ENCODE results near the gene TMEM41A. TPM values are rescaled to one million over a fixed set of nuclear protein-coding genes. Genes with fewer than 3 reads are reported as not detected.
A peak's percentile ranks its signal among the peaks of the same experiment; 100 is the strongest.

TMEM41A gene
- 15.5 and 19.2 TPM in 2 replicates for total RNA-seq

DNA sequence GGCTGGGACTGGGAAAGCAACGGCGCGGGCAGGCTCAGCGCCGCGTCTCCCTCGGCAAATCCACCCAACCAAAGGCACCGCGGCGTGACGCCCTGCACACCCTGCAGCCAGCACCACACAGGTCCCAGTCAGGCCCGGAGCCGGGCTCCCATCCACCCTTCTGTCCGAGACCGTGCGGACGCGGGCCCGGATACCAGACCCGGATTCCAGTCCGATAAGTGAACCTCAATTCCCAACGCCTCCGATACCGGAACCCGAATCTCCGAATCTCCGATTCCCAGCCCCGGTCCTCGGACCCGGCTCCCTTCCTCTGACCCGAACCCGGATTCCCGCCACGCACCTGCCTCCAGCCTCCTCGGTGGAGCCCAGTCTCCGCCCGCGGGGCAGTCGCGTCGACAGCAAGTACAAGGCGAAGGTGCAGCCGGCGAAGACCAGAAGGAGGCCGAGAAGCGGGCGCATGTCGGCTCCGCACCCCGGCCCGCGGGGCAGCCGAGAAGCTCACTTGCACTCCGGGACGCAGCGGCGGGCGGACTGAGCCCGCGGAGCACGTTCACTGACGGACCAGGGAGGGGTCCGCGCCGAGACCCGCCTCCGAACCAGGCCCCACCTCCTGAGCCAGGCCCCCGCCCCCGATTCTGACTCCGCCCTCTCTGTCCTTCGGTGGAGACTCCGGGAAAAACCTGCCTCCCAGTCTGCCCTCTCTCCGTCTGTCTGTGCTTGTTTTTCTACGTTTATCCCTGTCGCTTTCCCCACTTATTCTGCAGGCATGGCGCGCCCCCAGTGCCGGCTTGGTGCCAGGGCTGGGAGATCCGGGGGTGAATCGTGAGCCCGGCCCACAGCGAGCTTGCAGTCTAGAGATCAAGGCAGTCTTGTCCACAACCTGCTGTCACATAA is at the start of gene TMEM41A:
Gene TMEM41A, minus strand, starts transcription at position 533 of the 894 bp plus-strand sequence. Its CDS starts 74 bp downstream, at position 459.
- no peak for DNase-seq (ENCODE audit: extremely low read depth, low read depth, low spot score)

DNA sequence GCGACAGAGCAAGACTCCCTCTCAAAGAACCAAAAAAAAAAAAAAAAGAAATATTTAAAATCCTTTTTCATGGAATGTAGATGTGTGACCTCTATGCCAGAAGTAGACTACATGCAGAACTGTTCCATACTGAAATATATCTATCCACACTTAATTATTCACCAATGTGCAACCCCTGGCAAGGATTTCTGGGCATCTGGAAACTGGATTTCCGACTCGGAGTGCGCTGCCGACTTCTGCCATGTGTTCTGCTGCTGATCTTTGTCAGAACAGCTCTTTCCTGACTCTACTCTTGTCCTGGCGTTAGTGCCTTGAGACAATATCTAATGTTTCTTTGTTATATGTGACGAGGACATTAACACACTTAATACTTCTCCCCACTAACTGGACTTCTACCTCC is 41.9 kb upstream of the TMEM41A start:
- no peak for DNase-seq (ENCODE audit: extremely low read depth, low read depth, low spot score)

DNA sequence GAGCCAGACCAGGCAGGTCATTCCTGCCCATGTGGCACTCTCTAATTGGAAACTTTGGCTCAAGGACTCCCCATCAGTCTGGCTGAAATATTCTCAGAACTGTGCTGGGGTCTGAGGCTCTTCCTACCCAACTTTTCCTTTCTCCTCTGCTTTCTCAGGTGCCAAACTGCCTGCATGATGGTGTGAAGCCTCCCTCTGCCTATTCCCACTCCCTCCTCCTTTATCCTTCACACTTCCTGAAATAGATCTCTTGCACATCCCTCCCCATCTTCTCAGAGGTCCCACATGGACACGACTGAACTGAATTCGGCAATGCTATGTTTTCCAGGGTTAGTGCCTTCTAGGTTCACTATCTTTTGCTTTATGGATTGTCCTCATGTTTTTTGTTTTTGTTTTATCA is 41.1 kb upstream of the TMEM41A start:
- DNase-seq (ENCODE audit: extremely low read depth, low read depth, low spot score), result no peak

DNA sequence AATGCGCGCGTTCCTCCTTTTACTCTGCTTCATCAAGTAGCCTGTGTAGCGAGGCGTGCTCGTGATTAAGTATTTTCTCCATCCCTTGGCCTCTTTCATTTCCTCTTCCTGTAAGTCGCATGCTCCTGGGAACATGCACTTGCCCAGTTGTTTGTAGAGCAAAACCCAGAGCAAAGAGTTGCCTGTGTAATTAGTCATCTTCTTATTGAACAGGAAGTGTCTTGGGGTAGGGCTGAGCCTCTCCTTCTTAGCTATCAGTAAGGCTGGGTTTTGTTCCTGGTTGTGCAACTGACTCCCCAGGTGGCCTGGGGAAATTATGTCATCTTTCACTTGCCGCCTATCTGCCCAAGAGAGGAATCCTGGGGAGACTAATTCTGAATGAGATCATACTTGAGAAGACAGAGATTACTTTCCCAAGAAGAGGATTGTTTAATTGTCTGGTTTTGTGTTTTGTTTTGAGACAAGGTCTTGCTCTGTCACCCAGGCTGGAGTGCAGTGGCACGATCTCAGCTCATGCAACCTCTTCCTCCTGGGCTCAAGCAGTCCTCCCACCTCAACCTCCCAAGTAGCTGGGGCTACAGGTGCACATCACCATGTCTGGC is 38.6 kb upstream of the TMEM41A start:
- DNase-seq (ENCODE audit: extremely low read depth, low read depth, low spot score), result peak; percentile 50

DNA sequence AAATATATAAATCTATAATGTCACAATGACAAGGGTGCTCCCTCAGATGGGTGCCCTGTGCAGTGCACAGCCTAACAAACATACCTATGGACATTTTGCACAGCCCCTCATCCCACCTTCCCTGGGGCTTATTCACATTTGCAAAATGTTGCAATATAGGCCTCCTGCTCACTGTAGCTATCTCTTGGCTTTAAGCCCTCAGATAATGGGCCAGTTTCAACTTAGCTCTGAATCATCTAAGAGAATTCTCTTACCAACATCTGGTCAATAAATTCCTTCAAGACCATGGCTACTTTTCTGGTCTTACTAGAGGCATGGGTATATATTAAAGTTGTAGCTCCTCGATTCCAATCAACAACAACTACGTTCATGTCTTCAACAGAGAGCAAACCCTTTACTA is 35.7 kb upstream of the TMEM41A start:
- DNase-seq (ENCODE audit: extremely low read depth, low read depth, low spot score), result no peak

DNA sequence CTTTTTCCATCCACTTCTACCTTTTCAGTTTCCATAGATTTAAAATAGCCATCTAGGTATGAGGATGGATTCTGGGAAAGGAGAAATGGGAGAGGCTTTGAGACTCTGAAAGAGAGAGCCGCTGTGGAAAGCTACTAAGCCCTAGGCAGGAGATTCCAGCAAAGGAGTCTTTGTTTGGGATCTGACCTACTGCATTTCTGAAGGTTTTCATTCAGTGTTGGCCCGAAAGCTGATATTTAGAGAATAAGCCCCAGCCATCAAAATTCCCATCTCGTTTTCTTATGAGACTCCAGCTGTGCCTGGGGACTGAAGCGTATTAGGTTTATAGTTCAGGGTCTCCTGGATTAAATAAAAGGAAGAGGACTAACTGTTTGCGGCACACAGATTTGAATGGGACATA is 34.1 kb upstream of the TMEM41A start:
- DNase-seq (ENCODE audit: extremely low read depth, low read depth, low spot score), result no peak

DNA sequence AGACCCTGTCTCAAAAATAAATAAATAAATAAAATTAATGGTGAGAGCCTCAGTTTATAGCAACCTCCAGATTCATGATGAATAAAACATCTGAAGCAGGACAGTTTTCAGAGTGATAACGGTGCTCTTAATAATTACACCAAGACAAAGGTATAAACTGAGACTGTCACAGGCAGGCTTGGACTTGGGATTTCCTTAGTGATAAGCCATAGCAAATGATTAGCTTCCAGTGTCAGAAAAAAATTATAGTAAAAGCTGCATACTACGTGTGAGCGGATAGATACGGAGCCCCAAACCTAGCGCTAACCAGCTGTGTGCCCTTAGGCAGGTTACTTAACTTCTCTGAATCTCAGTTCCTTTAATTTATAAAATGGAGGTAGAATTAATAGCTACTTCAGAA is 32.0 kb upstream of the TMEM41A start:
- no peak for DNase-seq (ENCODE audit: extremely low read depth, low read depth, low spot score)

DNA sequence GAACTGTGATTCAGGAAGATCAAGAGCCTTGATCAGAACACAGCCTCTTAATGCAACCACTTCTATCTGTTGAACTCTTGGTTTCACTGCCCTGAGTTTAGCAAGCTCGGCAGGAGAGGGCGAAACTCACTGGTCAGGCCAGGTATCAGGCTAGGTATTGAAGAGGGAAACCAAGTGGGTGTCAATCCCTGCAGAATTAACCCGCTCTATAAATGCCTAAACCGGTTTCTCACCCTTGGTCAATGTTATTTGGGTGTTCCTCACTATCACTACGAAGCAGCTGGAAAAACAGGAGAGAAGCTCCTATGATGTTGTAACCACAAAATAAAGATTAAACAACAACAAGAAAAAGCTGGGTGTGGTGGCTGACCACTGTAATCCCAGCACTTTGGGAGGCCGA is 29.7 kb upstream of the TMEM41A start:
- DNase-seq (ENCODE audit: extremely low read depth, low read depth, low spot score), result no peak

DNA sequence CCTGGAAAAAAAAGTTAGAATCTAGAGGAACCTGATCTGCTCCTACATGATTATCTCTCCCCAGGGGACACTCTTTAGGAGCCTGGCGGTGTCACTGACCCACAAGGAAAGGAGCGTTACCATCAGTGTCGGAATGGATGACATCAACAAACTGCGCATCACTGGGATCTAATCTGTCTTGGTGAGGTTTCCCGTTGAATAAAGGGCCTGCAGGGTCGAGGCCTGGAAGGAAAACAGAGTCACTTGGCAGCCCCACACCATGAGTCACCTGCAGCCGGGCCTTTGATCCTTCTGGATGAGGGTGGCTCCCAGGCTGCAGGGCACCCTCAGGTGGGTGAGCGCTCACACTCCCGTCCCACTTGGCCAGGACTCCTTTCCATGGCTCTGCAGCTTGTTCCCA is 28.5 kb upstream of the TMEM41A start:
- no peak for DNase-seq (ENCODE audit: extremely low read depth, low read depth, low spot score)

DNA sequence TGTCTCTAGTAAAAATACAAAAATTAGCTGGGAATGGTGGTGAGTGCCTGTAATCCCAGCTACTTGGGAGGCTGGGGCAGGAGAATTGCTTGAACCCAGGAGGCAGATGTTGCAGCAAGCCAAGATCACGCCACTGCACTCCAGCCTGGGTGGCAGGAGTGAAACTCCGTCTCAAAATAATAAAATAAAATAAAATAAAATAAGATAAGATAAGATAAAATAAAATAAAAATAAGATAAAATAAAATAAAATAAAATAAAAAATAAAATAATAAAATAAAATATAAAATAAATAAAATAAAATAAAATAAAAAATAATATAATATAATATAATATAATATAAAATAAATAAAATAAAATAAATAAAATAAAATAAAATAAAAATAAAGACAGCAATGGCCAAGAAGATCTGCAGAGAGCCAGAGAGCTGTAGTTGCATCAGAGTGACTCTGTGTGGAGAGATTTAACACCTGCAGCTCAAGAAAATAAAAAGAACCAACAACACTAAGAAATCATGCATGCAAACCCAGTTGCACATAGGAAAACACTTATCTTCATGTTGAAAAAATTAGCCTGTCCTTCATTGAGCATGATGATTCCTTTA is 27.6 kb upstream of the TMEM41A start:
- no peak for DNase-seq (ENCODE audit: extremely low read depth, low read depth, low spot score)

DNA sequence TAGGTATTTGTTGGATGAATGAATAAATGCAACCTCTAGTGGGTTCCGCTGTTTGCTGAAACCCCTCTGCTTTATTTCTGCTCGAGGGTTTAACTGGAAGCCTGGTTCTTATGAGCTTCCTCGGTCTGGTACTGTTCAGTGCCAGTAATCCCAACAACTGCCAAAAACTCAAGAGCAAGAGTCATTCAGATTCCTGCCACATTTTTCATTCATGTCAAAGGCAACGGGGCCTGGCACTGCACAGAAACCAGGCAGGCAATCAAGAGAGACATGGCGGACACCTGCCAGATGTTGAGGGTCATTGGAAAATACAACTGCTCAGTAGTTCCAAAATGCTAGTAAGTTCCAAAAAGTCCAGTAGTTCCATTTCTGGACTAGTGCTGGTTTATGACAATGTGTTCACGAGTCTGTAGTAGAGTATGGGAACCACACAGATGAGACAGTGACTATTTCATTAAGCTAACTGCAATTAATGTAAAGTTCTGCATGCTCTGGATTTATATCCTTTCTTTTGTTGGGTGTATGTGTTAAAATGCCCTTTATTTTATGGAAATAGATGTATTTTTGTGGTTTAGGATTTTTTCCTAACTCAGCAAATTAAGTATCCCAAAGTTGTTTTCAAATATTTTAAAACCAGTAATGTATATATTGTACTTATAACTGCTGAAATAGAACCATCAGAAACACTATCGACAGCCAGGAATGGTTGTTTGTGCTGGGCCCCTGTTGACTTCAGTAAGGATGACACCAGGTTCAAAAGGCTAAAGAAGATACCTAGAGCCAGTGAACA is 22.7 kb upstream of the TMEM41A start:
- no peak for DNase-seq (ENCODE audit: extremely low read depth, low read depth, low spot score)

DNA sequence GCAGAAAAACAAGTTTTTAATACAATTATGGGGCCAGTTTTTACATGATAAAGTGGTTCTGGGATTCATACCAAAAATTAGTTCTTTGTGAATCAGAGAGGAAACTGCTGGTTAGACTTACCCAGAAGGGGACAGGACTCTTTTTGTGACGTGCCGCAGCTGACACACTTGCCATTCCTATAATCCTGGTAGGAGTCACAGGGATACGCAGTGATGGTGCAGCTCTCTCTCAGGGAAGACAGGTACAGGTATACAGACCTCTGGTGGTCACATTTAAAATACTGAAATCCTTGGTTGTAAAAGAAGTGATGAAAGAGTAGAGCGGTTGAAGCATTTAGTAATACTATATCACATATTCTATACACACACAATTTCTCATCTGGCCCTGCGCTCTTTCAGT is 20.2 kb upstream of the TMEM41A start:
- no peak for DNase-seq (ENCODE audit: extremely low read depth, low read depth, low spot score)

DNA sequence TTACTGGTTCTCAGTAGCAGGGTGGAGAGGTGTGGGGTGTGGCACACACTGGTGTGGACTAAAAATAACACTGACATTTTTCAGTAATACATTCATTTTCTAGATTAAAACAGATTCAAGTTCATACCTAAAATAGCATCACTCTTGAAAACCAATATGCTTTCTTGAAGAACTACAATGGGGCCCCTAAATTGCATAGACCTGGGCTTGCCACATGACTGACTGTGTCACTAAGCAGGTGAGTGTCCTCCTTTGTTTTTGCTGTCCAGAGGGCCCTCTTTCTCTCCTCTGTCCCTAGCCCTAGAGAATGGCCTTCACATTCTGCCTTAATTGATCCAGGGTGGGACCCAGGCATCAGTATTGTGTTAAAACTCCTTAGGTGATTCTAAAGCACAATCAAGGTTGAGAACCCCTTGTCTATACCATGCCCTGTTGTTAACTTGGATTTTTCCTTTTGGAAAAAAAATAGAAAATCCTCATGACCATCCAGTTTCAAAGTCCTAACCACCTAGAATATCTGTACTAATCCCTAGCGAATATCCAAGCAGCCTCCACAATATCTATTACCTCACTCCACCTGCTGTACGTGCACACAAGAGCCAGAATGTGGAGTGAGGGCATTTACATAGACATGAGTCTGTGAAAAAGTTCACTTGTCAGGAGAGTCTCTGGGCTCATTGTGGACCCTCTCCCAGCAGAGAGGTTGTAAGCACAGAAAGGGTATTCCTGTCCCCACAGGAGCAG is 18.7 kb upstream of the TMEM41A start:
- DNase-seq (ENCODE audit: extremely low read depth, low read depth, low spot score), result no peak

DNA sequence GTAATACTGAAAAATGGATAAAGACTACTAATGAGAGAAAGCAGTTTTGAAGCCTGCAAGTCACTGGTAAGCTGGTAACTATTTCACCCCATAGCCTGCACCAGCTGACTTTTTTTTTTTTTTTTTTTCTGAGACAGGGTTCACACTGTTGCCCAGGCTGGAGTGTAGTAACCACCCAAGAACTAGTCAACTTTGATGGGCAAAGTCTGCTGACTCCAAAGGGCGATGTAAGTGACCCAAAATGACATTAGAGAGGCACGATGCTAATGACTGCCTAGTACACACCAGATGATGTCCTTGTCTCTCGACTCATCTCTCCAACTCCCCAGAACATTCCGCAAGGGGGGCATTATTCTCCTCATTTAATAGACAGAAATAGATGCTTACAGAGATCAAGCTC is 12.9 kb upstream of the TMEM41A start:
- no peak for DNase-seq (ENCODE audit: extremely low read depth, low read depth, low spot score)

DNA sequence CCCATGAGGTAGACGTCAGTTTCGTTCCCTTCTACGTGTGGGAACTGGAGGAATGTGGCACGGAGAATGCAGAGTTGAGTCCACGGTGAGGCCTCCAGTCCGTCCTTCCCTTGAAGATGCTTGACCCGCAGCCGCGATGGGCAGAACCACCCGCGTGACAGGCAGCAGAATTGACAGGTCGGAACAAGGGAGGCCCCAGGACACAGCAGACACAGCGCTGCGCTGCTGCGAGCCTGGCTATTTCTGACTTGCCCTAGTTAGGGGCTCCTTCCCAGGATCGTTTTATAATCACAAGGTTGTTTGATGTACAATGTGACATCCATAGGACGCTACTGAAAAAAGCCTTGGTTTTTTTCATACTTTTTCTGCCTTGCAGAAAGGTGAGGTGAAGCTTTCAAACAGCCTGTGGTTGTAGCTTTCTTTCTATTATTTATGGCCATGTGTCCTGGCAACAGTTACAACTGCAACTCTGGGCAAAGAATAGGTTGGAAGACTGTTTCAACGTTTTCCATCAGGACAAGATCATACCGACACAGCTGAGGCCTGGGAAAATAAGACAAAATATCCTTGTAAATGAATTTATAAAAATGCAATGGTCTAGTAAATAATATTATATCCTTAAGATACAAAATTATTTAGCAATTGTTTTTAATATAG is 9.6 kb upstream of the TMEM41A start:
- no peak for DNase-seq (ENCODE audit: extremely low read depth, low read depth, low spot score)

DNA sequence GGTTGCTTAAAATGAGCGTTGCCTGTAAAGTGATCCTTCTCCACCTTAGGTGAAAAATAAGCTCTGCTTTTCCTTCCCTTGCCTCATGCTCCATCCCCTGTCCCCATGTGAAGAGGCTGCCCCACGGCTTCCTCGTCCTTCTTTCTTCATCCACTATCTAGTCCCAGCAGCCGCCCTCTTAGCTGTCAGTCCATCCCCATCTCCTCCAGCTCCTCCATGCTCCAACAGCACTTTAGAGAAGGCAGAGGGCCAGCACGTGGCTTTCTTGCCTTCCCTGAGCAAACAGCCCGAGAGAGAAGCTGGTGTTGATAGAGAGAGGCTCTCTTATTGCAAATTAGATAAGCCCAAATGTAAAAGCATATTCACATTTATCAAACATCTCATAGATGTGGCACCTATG is 9.0 kb upstream of the TMEM41A start:
- no peak for DNase-seq (ENCODE audit: extremely low read depth, low read depth, low spot score)

DNA sequence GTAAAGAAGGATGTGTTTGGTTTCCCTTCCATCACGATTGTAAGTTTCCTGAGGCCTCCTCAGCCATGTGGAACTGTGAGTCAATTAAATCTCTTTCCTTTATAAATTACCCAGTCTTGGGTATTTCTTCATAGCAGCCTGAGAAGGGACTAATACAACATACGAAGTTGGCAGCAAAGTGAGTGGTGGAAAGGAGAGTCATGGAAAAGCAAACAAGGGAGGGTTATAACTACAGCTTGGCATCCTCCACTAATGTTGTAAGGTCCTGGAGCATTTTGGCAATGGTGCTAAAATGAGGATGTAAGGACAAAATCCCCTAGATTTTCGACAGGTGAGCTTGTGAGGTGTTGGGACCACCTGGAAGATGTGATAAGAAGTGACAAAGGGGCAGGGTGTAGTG is 5.8 kb upstream of the TMEM41A start:
- no peak for DNase-seq (ENCODE audit: extremely low read depth, low read depth, low spot score)

DNA sequence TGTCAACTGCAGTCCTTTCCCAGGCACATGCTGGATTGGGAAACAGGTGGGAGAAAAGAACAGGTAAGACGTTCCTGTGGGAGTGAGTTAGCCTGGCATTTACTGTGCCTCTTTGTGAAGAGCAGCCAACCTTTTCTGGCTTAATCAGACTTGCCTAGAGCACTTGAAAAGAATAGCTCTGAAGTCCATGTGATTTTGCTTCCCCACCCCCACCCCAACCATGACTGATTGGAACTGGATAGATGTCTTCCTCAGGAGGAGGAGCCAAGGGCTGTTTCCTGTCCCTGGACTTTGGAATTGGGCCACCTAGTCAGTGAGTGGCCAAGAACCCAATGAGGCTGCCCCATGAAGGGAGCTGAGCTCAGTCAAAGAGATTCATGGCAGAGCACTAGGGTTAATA is 4.7 kb upstream of the TMEM41A start:
- DNase-seq (ENCODE audit: extremely low read depth, low read depth, low spot score), result no peak

DNA sequence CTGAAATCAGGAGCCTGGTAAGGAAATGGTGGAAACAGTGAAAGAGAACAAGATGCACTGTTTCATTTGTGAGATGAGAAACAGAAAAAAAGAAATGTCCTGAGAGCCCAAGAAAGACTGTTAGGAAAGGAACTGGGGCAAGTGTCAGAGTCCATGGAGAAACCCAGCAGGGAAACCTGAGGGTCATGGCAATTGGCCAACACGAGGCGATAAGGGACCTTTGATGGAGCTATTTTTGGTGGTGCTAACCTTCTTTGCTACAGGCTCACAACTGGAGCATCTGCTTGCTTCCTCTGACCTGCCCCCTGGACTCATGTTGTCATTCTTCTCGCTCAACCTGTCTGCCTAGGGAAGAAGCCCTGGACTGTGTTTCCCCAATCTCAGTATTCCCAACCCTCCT is 4.2 kb upstream of the TMEM41A start:
- DNase-seq (ENCODE audit: extremely low read depth, low read depth, low spot score), result no peak

DNA sequence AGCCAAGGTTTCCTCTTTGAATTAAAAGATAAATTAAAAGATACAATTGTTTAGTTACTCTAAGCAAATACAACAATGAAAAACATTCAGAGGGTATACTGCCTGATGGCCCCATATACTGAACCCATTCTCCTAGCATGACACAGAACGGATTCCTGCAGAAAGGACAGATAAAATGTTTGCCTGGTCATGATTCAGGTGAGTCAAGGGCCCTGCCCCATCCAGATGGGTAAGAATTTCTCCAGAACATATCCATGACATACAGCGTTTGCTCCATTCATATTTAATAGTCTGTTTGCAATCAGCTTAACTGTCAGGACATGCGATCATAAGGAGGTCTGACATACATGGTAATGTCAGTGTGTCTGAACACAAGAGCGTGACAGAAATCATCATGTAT is 8.6 kb downstream of the TMEM41A start:
- DNase-seq (ENCODE audit: extremely low read depth, low read depth, low spot score), result no peak

All from glomerular endothelial cell (primary cell).